Keratinocyte (primary cell): ENCODE results near the gene CIRBP. TPM values are rescaled to one million over a fixed set of nuclear protein-coding genes. Genes with fewer than 3 reads are reported as not detected.

Experiments
- DNase-seq: peaks from one replicate; pipeline ENCODE4 v3.0.0-alpha.2; 2011; ENCODE audit warnings: low read depth, missing footprints, low spot score
- FAIRE-seq: peaks from 2 replicates; lab custom pipeline; 2011; peaks lifted over from hg19 to GRCh38; lab: Jason Lieb, UNC
- H2AFZ ChIP-seq: 2 replicates; pipeline ENCODE4 v1.6.0; 2012; ENCODE audit warnings: low read length, control low read depth, inconsistent platforms; ENCODE audit not compliant: control insufficient read depth
- H3K27ac ChIP-seq: 2 replicates; pipeline ENCODE4 v1.5.1; 2011; ENCODE audit warnings: low read length; ENCODE audit not compliant: control insufficient read depth, insufficient read depth
- H3K27me3 ChIP-seq: 3 replicates; pipeline ENCODE4 v1.6.0; 2011; ENCODE audit warnings: low read length; ENCODE audit not compliant: control insufficient read depth, insufficient read depth; ENCODE audit errors: extremely low read depth
- H3K36me3 ChIP-seq, 2 experiments: 2 replicates in 1 of 2; 3 replicates in 1 of 2; pipeline ENCODE4 v1.5.1; 2011; ENCODE audit warnings: low read length in 2 of 2, mild to moderate bottlenecking in 1 of 2; ENCODE audit not compliant: control insufficient read depth in 2 of 2, insufficient read depth in 2 of 2; ENCODE audit errors: extremely low read depth in 1 of 2
- H3K4me1 ChIP-seq: 3 replicates; pipeline ENCODE4 v1.5.1; 2011; ENCODE audit warnings: low read length; ENCODE audit not compliant: control insufficient read depth, insufficient read depth; ENCODE audit errors: extremely low read depth
- H3K4me2 ChIP-seq: 3 replicates; pipeline ENCODE4 v1.6.0; 2011; ENCODE audit warnings: low read depth, low read length; ENCODE audit not compliant: control insufficient read depth, insufficient read depth; ENCODE audit errors: extremely low read depth
- H3K4me3 ChIP-seq, 3 experiments: fragments of 200-600 bp in 1 of 3; sonication (generic) in 1 of 3; 2 replicates in 2 of 3; 3 replicates in 1 of 3; pipeline ENCODE4 v1.5.1; 2011 to 2016; ENCODE audit warnings: low read length in 3 of 3, mild to moderate bottlenecking in 3 of 3, control low read depth in 2 of 3, inconsistent platforms in 1 of 3, low read depth in 1 of 3, mixed read lengths in 1 of 3, mixed run types in 1 of 3, moderate library complexity in 1 of 3; ENCODE audit not compliant: control insufficient read depth in 2 of 3, insufficient read depth in 2 of 3; ENCODE audit errors: extremely low read depth in 1 of 3
- H3K79me2 ChIP-seq: 2 replicates; pipeline ENCODE4 v1.6.0; 2012; ENCODE audit warnings: low read length; ENCODE audit not compliant: control insufficient read depth, insufficient read depth
- H3K9ac ChIP-seq: 3 replicates; pipeline ENCODE4 v1.6.0; 2011; ENCODE audit warnings: low read length; ENCODE audit not compliant: control insufficient read depth, insufficient read depth; ENCODE audit errors: extremely low read depth
- H3K9me1 ChIP-seq: 3 replicates; pipeline ENCODE4 v1.6.0; 2011; ENCODE audit warnings: low read length; ENCODE audit not compliant: control insufficient read depth, insufficient read depth; ENCODE audit errors: extremely low read depth
- H3K9me3 ChIP-seq: 2 replicates; pipeline ENCODE4 v1.5.1; 2012; ENCODE audit warnings: low read depth, low read length; ENCODE audit not compliant: control insufficient read depth
- H4K20me1 ChIP-seq: 3 replicates; pipeline ENCODE4 v1.6.0; 2011; ENCODE audit warnings: low read length; ENCODE audit not compliant: control insufficient read depth, insufficient read depth; ENCODE audit errors: extremely low read depth
- EZH2 ChIP-seq: IDR thresholded peaks from one replicate; pipeline ENCODE4 v1.6.1; 2012; ENCODE audit warnings: inconsistent platforms, mild to moderate bottlenecking, low read length, moderate library complexity
- dilution Hi-C: fragments of 300-500 bp; cut with MboI; formaldehyde crosslinking; loops from one replicate; pipeline ENCODE4 v1.7.0; 2020; ENCODE audit warnings: low sequenced_read_pairs; ENCODE audit not compliant: extremely low pct_ligation_motif_present
- polyA plus RNA-seq, 5 experiments: library from polyadenylated mRNA; depleted of rRNA in 3 of 5; stranded (reverse) in 3 of 5; stranded (forward) in 1 of 5; unstranded in 1 of 5; fragments of >200 nt; gene quantifications; 1 replicate in 1 of 5; 2 replicates in 3 of 5; 3 replicates in 1 of 5; pipeline versions ENCODE4 v1.2.1 to v1.2.3, GENCODE V29; 2011 to 2012; ENCODE audit warnings: missing spikeins in 2 of 5, low read depth in 1 of 5, low replicate concordance in 1 of 5
- TF ChIP-seq, protein P1 (sequence below), 3 experiments: IDR thresholded peaks in 1 of 3; conservative IDR thresholded peaks in 1 of 3; optimal IDR thresholded peaks in 1 of 3; 2 replicates in 2 of 3; 3 replicates in 1 of 3; pipeline versions ENCODE3 to v1.5.1; 2011; ENCODE audit warnings: low read length in 3 of 3, mild to moderate bottlenecking in 3 of 3, moderate library complexity in 2 of 3, control low read depth in 1 of 3, inconsistent platforms in 1 of 3; ENCODE audit not compliant: insufficient read depth in 2 of 3; ENCODE audit errors: extremely low read depth in 1 of 3

Gene CIRBP
- polyA plus RNA-seq, 1 donor (not counting 4 experiments of a cell fraction or from before 2014, with no cell fraction given) = 113 TPM

- H3K9me3 ChIP-seq = no peaks in the 10 kb centered on the region
- peaks cover 60% of the 10 kb centered on the region for H3K27me3 ChIP-seq
- H3K4me3 ChIP-seq = no peak overlapping the region
- DNase-seq = no peak
- H3K9ac ChIP-seq = no peak overlapping the region
- peak; percentile 40 for TF ChIP-seq EZH2
- TF ChIP-seq, protein P1, sequence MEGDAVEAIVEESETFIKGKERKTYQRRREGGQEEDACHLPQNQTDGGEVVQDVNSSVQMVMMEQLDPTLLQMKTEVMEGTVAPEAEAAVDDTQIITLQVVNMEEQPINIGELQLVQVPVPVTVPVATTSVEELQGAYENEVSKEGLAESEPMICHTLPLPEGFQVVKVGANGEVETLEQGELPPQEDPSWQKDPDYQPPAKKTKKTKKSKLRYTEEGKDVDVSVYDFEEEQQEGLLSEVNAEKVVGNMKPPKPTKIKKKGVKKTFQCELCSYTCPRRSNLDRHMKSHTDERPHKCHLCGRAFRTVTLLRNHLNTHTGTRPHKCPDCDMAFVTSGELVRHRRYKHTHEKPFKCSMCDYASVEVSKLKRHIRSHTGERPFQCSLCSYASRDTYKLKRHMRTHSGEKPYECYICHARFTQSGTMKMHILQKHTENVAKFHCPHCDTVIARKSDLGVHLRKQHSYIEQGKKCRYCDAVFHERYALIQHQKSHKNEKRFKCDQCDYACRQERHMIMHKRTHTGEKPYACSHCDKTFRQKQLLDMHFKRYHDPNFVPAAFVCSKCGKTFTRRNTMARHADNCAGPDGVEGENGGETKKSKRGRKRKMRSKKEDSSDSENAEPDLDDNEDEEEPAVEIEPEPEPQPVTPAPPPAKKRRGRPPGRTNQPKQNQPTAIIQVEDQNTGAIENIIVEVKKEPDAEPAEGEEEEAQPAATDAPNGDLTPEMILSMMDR (optimal IDR thresholded peaks at IDR 0.05 in 1 of 3, IDR thresholded peaks at IDR 0.05 in 1 of 3, conservative IDR thresholded peaks at IDR 0.05 in 1 of 3; ENCODE audit: extremely low read depth in 1 of 3, insufficient read depth in 2 of 3, low read length in 3 of 3) = no peak
- no peaks in the 10 kb centered on the region for H3K4me1 ChIP-seq
- H3K9me1 ChIP-seq = no peaks in the 10 kb centered on the region
- H3K36me3 ChIP-seq = no peaks in the 10 kb centered on the region
- dilution Hi-C loops = no loop called here
- no peaks in the 10 kb centered on the region for H4K20me1 ChIP-seq
- no peak for FAIRE-seq
- no peaks in the 10 kb centered on the region for H3K79me2 ChIP-seq
- no peak overlapping the region for H3K27ac ChIP-seq
- no peak overlapping the region for H2AFZ ChIP-seq
- H3K4me2 ChIP-seq = peak overlapping the region; percentile 37
These were observed 26.3 kb downstream of the CIRBP start for GRCh38 chr19:1295169-1296012.

DNA sequence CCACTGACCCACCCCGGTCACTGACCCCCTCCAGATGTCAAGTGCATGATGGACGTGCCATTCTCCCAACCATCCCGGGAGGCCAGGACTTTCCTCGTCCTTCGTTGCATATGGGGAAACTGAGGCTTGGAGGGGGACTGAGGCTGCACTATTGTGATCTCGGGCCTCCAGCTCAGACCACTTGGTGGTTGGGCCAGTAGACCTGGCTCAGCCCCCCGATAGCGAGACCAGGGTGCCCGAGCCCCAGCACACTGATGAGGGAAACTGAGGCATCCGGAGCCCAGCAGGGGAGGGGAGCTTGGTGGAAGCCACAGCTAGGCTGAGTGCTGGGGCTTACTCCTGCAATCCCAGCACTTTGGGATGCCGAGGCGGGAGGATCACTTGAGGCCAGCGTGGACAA is 26.9 kb downstream of the CIRBP start:
- Histone ChIP-seq H3K27me3 (peaks cover 54% of the 10 kb centered on the region), H3K27ac (no peak overlapping the region)

More for the DNA sequence above, 26.9 kb downstream of the CIRBP start:
- FAIRE-seq = no peak
- H3K9me3 ChIP-seq = no peaks in the 10 kb centered on the region
- H3K36me3 ChIP-seq = no peaks in the 10 kb centered on the region
- no peak overlapping the region for H3K4me2 ChIP-seq
- no peak overlapping the region for H2AFZ ChIP-seq
- dilution Hi-C loops = no loop called here
- no peak overlapping the region for H3K9ac ChIP-seq
- no peaks in the 10 kb centered on the region for H4K20me1 ChIP-seq
- no peaks in the 10 kb centered on the region for H3K79me2 ChIP-seq
- DNase-seq = no peak
- TF ChIP-seq, protein P1 (optimal IDR thresholded peaks at IDR 0.05 in 1 of 3, IDR thresholded peaks at IDR 0.05 in 1 of 3, conservative IDR thresholded peaks at IDR 0.05 in 1 of 3; ENCODE audit: extremely low read depth in 1 of 3, insufficient read depth in 2 of 3, low read length in 3 of 3) = no peak
- H3K4me3 ChIP-seq = no peak overlapping the region
- H3K9me1 ChIP-seq = no peaks in the 10 kb centered on the region
- no peaks in the 10 kb centered on the region for H3K4me1 ChIP-seq
